Lower leg skin (tissue), 4 donors: Measurements from ENCODE around the gene MRPS31. TPM values are rescaled to one million over a fixed set of nuclear protein-coding genes. Genes with fewer than 3 reads are reported as not detected.
"Not testable (repeated sequence)": the region's sequence is repeated elsewhere in the genome, so short reads cannot be mapped to it uniquely, and the experiment has no call there.

Experiments used
- DNase-seq, 2 donors: peaks; one replicate each; pipeline ENCODE4 v3.0.0-alpha.2; 2019; ENCODE audit warnings: low spot score in 2 of 2
- H3K4me3 ChIP-seq: fragments of 200-600 bp; sonication (generic); 2 replicates; pipeline ENCODE4 v1.5.1; 2017; ENCODE audit warnings: mild to moderate bottlenecking, low read depth; ENCODE audit not compliant: poor library complexity, severe bottlenecking
- POLR2A ChIP-seq, 2 donors: fragments of 450-650 bp; IDR thresholded peaks; one replicate each; pipeline ENCODE4 v1.6.1; 2016 to 2017; ENCODE audit warnings: antibody characterized with exemption in 2 of 2, mild to moderate bottlenecking in 1 of 2, moderate library complexity in 1 of 2
- WGBS, 2 donors: methylation state at CpG; one replicate each; pipeline ENCODE4 v1.1.5; 2018; 5-methylcytosine and 5-hydroxymethylcytosine counted together
- intact Hi-C: fragments of 100-400 bp; cut with DNase I; formaldehyde crosslinking; loops from one replicate; pipeline ENCODE4 v1.15.0; 2023; ENCODE audit warnings: low total_unique reads
- total RNA-seq, 4 donors: library from RNA; depleted of rRNA; stranded (reverse); fragments of >200 nt; gene quantifications; one replicate each; pipeline ENCODE4 v1.1.0, GENCODE V29; 2016
- TF ChIP-seq, protein P1 (sequence below), 3 donors: fragments of 450-650 bp; IDR thresholded peaks; one replicate each; pipeline ENCODE4 v1.5.1; 2016; ENCODE audit warnings: antibody characterized with exemption in 3 of 3, mild to moderate bottlenecking in 3 of 3, moderate library complexity in 2 of 3

Gene MRPS31
- total RNA-seq, 4 donors from 2014 or later, result 11.0 to 22.5 (median 16.0) TPM

DNA sequence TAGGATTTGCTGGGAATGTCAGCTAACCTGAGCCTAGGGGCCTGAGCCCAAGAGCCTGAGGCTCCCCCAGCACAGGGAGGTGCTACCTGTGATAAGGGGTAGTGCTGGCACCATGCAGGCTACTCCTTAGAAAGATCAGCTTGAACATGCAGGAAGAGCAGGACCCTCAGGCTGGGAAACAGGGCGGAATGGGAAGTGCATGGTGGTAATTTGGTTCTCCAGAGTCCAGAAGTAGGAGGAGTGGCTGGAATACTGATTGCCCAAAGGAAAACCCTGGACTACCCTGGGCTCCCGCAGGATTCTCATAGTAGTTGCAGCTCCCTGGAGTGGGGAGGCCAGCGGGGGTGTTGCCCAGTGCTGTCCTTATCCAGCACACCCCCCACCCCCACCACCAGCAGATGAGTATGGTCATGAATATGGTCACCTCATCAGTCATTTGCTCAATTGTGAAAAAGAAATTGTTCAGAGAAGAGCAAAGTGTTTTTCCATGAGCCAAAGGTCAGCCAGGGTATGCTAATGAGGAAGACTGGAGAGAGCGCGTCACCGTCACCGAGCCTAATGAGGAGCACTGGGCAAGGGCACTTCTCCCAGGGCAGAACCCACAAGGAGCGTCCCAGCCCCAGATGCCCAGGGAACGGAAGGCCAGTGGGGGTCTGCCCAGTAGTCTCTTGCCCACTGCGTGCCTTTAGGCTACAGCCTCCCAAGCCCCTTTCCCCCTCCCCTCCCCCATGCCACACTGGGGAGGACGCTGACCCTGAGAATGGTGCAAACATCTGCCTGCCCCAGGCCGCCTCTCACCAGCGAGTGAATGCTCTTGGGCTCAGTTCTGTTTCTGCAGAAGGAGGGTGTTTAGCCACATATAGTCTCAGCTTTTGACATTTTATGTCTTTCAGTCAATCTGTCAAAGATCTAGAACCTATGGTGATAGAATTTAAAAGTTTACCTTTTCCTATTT lies 23.7 kb upstream of the MRPS31 start:
- intact Hi-C loops, result no loop called here
- TF ChIP-seq, protein P1, sequence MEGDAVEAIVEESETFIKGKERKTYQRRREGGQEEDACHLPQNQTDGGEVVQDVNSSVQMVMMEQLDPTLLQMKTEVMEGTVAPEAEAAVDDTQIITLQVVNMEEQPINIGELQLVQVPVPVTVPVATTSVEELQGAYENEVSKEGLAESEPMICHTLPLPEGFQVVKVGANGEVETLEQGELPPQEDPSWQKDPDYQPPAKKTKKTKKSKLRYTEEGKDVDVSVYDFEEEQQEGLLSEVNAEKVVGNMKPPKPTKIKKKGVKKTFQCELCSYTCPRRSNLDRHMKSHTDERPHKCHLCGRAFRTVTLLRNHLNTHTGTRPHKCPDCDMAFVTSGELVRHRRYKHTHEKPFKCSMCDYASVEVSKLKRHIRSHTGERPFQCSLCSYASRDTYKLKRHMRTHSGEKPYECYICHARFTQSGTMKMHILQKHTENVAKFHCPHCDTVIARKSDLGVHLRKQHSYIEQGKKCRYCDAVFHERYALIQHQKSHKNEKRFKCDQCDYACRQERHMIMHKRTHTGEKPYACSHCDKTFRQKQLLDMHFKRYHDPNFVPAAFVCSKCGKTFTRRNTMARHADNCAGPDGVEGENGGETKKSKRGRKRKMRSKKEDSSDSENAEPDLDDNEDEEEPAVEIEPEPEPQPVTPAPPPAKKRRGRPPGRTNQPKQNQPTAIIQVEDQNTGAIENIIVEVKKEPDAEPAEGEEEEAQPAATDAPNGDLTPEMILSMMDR (IDR thresholded peaks at IDR 0.05), result no peak
- TF ChIP-seq POLR2A (IDR thresholded peaks at IDR 0.05), result no peak
- no peak overlapping the region for H3K4me3 ChIP-seq
- DNase-seq, result no peak
- WGBS, 2 donors, result 90 to 93% methylated on average over 10 to 13 of the region's 13 CpGs

DNA sequence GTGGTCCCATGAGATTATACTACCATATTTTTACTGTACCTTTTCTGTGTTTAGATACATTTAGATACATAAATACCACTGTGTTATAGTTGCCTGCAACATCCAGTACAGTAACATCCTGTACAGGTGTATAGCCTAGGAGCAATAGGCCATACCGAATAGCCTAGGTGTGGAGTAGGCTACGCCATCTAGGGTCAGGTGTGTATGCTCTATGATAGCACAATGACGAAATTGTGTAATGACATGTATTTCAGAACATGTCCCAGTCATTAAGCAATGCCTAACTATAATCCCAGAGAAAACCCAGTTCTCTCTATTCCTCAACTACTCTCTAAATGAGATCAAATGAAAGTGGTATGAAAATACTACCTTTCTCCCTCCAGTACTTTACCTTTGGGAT lies 22.3 kb upstream of the MRPS31 start:
- intact Hi-C loops, result no loop called here
- H3K4me3 ChIP-seq, result no peak overlapping the region
- 92 to 93% methylated on average over 3 of the region's 3 CpGs for WGBS, 2 donors
- TF ChIP-seq, protein P1 (IDR thresholded peaks at IDR 0.05), result no peak
- no peak for TF ChIP-seq POLR2A (IDR thresholded peaks at IDR 0.05)
- DNase-seq, result no peak

DNA sequence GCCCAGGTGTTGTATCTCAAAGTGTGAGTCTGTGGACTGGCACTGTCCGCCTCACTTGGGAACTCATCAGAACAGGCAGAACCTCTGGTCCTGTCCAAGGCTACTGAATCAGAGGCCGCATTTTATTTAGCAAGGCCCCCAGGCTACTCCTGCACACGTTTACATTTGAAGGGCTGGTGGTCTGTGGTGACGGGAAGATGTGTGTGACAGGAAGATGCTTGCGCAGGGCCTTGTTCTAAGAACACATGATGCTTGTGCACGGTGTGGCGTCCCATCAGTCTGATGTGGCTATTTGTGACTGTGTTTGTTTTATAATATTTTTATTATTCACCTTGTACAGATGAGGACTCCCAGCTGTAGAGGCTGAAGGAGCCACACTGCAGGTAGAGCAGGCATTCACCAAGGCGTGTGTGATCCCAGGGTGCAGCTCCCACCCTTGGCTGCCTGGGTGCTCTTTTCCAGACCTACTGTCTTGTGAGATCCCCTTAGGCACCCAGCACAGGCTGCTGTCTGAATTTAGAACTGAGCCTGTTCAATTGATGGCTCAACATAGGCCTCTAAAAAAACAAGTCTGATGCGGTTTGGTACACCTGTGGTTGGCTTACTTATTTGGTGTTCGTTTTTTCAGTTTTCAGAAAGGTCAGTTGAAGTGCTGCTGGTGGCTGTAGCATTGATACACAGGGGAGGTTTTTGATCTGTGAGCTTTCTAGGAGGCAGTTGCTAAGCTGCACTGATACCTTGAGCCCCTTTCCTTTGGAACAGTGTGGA lies 21.5 kb upstream of the MRPS31 start:
- H3K4me3 ChIP-seq, result no peak overlapping the region
- TF ChIP-seq POLR2A (IDR thresholded peaks at IDR 0.05), result no peak
- TF ChIP-seq, protein P1 (IDR thresholded peaks at IDR 0.05), result no peak
- 84 to 88% methylated on average over 10 of the region's 10 CpGs for WGBS, 2 donors
- intact Hi-C loops, result no loop called here
- DNase-seq, result no peak

DNA sequence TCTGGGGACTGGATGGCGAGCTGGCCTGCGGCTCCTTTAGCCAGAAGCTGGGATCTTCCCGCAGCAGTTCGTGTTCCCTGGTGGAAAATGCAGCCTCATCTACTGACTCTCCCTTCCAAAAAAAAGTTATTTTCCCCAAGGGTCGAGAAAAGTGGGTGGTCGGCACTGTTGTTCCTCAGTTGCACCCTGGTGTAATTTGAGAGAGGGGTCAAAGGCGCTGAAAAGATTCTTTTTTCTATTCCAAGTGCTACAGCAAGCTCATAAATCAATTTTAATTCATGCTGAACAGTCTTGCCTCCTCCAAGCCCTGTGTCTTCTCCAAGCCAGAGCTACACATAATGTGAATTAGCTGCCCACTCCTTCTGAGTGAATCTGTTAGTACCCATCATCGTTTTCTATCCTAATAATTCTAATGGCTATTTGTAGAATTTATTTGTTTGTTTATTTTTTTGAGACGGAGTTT lies 19.2 kb upstream of the MRPS31 start:
- DNase-seq, result no peak
- TF ChIP-seq POLR2A (IDR thresholded peaks at IDR 0.05), result no peak
- TF ChIP-seq, protein P1 (IDR thresholded peaks at IDR 0.05), result no peak
- 23 to 28% methylated on average over 9 of the region's 9 CpGs for WGBS, 2 donors
- H3K4me3 ChIP-seq, result peak overlapping the region; percentile 57
- intact Hi-C loops, result no loop called here

DNA sequence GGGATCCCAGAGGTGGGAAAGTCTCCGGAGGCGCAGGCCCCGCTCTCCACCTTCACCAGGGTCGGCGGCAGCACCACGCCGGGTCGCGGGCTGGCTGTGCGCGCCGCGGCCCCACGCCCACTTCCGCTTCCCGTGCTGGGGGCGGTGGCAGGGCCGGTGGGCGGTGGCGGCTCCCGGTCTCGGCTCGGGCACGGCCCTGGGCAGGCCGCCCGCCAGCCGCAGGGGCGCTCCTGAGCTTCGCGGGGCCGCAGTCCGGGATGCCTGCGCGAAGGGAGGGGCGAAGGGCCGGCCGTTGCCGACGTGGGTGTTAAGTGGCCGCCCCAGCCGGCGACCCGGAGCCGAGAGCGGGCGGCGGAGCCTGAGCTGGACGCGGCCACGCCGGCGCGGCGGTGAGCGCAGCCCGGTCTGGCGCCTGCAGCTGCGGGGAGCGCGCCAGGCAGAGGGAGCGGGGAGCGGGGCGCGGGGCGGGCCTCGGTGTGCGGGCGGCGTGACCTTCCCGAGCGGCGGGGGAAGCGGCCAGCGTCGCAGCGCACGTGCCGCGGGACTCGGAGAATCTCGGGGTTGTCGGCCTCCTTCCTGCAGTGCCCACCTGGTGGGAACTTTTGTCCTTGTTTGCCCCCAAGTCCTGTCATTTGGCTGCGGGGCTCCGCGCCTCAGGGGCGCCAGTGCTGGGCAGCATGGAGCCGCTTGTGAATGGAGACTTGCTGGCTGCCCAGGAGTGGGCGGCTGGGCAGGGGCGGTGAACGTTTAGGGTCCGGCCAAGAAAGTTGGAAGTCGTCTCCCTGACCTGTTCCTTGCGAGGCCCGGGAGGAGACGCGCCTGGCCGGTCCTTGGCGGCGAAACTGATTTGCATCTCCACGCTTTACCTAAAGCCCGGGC lies 18.5 kb upstream of the MRPS31 start, which contains the start of gene SLC25A15:
Gene SLC25A15, plus strand, starts transcription at position 337 of the 879 bp plus-strand sequence. CDS start 3,616 bp downstream, outside the sequence.
- intact Hi-C loops, result no loop called here
- H3K4me3 ChIP-seq, result peak within 1 kb of the TSS; percentile 57
- TF ChIP-seq, protein P1 (IDR thresholded peaks at IDR 0.05), result no peak
- TF ChIP-seq POLR2A (IDR thresholded peaks at IDR 0.05), result no peak
- 1 to 2% methylated on average over 49 to 62 of the region's 101 CpGs for WGBS, 2 donors
- DNase-seq, result peak in 1 of 2 donors; percentile 92

DNA sequence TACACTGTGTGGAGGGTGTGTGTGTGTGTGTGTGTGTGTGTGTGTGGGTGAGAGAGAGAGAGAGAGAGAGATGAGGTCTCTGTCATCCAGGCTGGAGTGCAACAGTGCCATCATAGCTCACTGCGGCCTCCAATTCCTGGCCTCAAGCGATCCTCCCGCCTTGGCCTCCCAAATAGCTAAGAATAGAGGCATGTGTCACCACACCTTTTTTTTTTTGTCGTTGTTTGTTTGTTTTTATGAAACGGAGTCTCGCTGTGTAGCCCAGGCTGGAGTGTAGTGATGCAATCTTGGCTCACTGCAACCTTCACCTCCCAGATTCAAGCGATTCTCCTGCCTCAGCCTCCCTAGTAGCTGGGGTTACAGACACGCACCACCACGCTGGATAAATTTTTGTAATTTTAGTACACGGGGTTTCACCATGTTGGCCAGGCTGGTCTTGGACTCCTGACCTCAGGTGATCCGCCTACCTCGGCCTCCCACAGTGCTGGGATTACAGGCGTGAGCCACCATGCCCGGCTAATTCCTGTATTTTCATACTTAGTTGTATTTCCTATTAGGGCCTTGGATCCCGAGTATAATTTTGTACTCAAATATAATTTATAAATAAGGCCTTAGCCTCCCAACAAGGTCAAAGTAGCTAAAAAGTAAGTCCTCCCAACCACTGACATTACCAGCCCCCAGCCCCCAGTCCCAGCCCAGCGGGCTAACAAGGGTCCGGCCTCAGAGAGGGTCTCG lies 17.7 kb upstream of the MRPS31 start:
- intact Hi-C loops, DNase-seq: not testable (repeated sequence)
- 59% methylated on average over 18 of the region's 18 CpGs for WGBS, 2 donors
- peak overlapping the region; percentile 57 for H3K4me3 ChIP-seq
